Measurements from ENCODE around the gene ITGB8. TPM values are rescaled to one million over a fixed set of nuclear protein-coding genes. Genes with fewer than 3 reads are reported as not detected.

The ITGB8 gene
- total RNA-seq, 1 experiment from 2014 or later: 2.4 TPM

GRCh38 chr7:20358106-20358505 lies 27.4 kb downstream of the ITGB8 start:
- H3K4me2 ChIP-seq (ENCODE audit: low read length): no peak overlapping the region
- no peak overlapping the region for H3K27ac ChIP-seq (ENCODE audit: low read depth, low read length)
- H3K79me2 ChIP-seq (ENCODE audit: insufficient read depth, low read length): no peaks in the 10 kb centered on the region
- POLR2A ChIA-PET: no interaction called here
- peaks cover 4 to 5% of the 10 kb centered on the region in 2 experiments for H3K4me1 ChIP-seq (ENCODE audit: control insufficient read depth in 1 of 2, insufficient read depth in 2 of 2, low read length in 2 of 2)
- H3K4me3 ChIP-seq (replicated peaks in 1 of 2; ENCODE audit: low read depth in 1 of 2, low read length in 2 of 2): no peak overlapping the region
- H3K9ac ChIP-seq (ENCODE audit: low read length): no peak overlapping the region
- no peak for TF ChIP-seq POLR2AphosphoS5 (IDR thresholded peaks at IDR 0.05; ENCODE audit: low read depth, low read length)
- H3K9me3 ChIP-seq (ENCODE audit: control insufficient read depth in 1 of 2, insufficient read depth in 1 of 2, low read depth in 1 of 2, low read length in 2 of 2): no peaks in the 10 kb centered on the region
- DNase-seq (ENCODE audit: low read depth, low spot score): no peak
- H3K36me3 ChIP-seq (ENCODE audit: control insufficient read depth in 1 of 2, insufficient read depth in 2 of 2, low read length in 2 of 2): no peaks in the 10 kb centered on the region
- CTCF ChIA-PET: no interaction called here
- no peaks in the 10 kb centered on the region for H3K9me2 ChIP-seq (ENCODE audit: insufficient read depth)
- BruUV-seq (replicated peaks): no TSS peak
- H4K20me1 ChIP-seq (ENCODE audit: insufficient read depth): no peaks in the 10 kb centered on the region
- RAD21 ChIA-PET (ENCODE audit: low non-redundant PET in 1 of 2, low total read pairs in 2 of 2, uncharacterized antibody in 2 of 2, unreplicated experiment in 2 of 2): no interaction called here
- intact Hi-C loops (cut with micrococcal nuclease): no loop called here
- H3K27me3 ChIP-seq (ENCODE audit: insufficient read depth, low read length): no peaks in the 10 kb centered on the region
- H2AFZ ChIP-seq (ENCODE audit: low read depth, low read length, poor library complexity, severe bottlenecking): no peak overlapping the region
- ATAC-seq: no peak

- Histone ChIP-seq H3K9ac (ENCODE audit: low read length) (no peak overlapping the region), H3K9me3 (ENCODE audit: control insufficient read depth in 1 of 2, insufficient read depth in 1 of 2, low read depth in 1 of 2, low read length in 2 of 2) (no peaks in the 10 kb centered on the region), H4K20me1 (ENCODE audit: insufficient read depth) (no peaks in the 10 kb centered on the region), H3K36me3 (ENCODE audit: control insufficient read depth in 1 of 2, insufficient read depth in 2 of 2, low read length in 2 of 2) (no peaks in the 10 kb centered on the region), H2AFZ (ENCODE audit: low read depth, low read length, poor library complexity, severe bottlenecking) (no peak overlapping the region), H3K4me1 (ENCODE audit: control insufficient read depth in 1 of 2, insufficient read depth in 2 of 2, low read length in 2 of 2) (no peaks in the 10 kb centered on the region; a peak in 1 of 4 replicates), H3K79me2 (ENCODE audit: insufficient read depth, low read length) (no peaks in the 10 kb centered on the region), H3K27ac (ENCODE audit: low read depth, low read length) (no peak overlapping the region), H3K9me2 (ENCODE audit: insufficient read depth) (no peaks in the 10 kb centered on the region), H3K4me3 (replicated peaks in 1 of 2; ENCODE audit: low read depth in 1 of 2, low read length in 2 of 2) (no peak overlapping the region), H3K4me2 (ENCODE audit: low read length) (no peak overlapping the region), H3K27me3 (ENCODE audit: insufficient read depth, low read length) (no peaks in the 10 kb centered on the region)
- POLR2A ChIA-PET: no interaction called here
- intact Hi-C loops (cut with micrococcal nuclease): no loop called here
- CTCF ChIA-PET: no interaction called here
- TF ChIP-seq ZFX (IDR thresholded peaks at IDR 0.05) (no peak), ZNF274 (IDR thresholded peaks at IDR 0.05; ENCODE audit: low read depth, low read length) (no peak)
- ATAC-seq: no peak
- RAD21 ChIA-PET (ENCODE audit: low non-redundant PET in 1 of 2, low total read pairs in 2 of 2, uncharacterized antibody in 2 of 2, unreplicated experiment in 2 of 2): no interaction called here
- BruUV-seq (replicated peaks): no TSS peak
- DNase-seq (ENCODE audit: low read depth, low spot score): no peak
Measured at GRCh38 chr7:20358762-20359282, 28.1 kb downstream of the ITGB8 start.
